Body of pancreas (tissue), 4 donors: ENCODE data around the gene SCRN2. TPM values are rescaled to one million over a fixed set of nuclear protein-coding genes. Genes with fewer than 3 reads are reported as not detected.

Experiments
- ATAC-seq: fragments of 150-250 bp; one replicate; pipeline ENCODE4 v1.9.1; 2016
- DNase-seq, 4 donors: peaks; one replicate each; pipeline ENCODE4 v3.0.0-alpha.2; 2019
- H3K27ac ChIP-seq, 4 donors: fragments of 200-600 bp; sonication (generic); 1 replicate in 3 of 4; 2 replicates in 1 of 4; pipeline versions ENCODE4 v1.5.1 to v1.6.1; 2016 to 2019; ENCODE audit warnings: mild to moderate bottlenecking in 1 of 4, mixed read lengths in 1 of 4, moderate library complexity in 1 of 4
- H3K27me3 ChIP-seq, 2 donors: fragments of 200-600 bp; sonication (generic); one replicate each; pipeline ENCODE4 v1.6.0; 2016; ENCODE audit warnings: mild to moderate bottlenecking in 1 of 2
- H3K36me3 ChIP-seq, 2 donors: fragments of 200-600 bp; sonication (generic); replicated peaks in 1 of 2; 2 replicates each; pipeline ENCODE4 v1.5.1; 2016; ENCODE audit warnings: low read depth in 2 of 2; ENCODE audit not compliant: insufficient read depth in 1 of 2
- H3K4me1 ChIP-seq: fragments of 200-600 bp; sonication (generic); one replicate; pipeline ENCODE4 v1.6.0; 2016
- H3K4me3 ChIP-seq, 2 donors: fragments of 200-600 bp; sonication (generic); 1 replicate in 1 of 2; 2 replicates in 1 of 2; pipeline ENCODE4 v1.5.1; 2016 to 2019
- H3K9me3 ChIP-seq, 3 donors: fragments of 200-600 bp; sonication (generic); 1 replicate in 2 of 3; 2 replicates in 1 of 3; pipeline ENCODE4 v1.5.1; 2016
- CTCF ChIP-seq, 7 experiments: fragments of 450-650 bp in 4 of 7; fragments of 200-600 bp in 3 of 7; sonication (generic) in 3 of 7; IDR thresholded peaks; one replicate each; pipeline ENCODE4 v1.5.1; 2016 to 2019; ENCODE audit warnings: antibody characterized with exemption in 7 of 7
- POLR2A ChIP-seq, 3 donors: fragments of 450-650 bp; IDR thresholded peaks; one replicate each; pipeline ENCODE4 v1.6.1; 2016; ENCODE audit warnings: antibody characterized with exemption in 3 of 3, mild to moderate bottlenecking in 2 of 3
- WGBS, 2 donors: methylation state at CpG; one replicate each; pipeline ENCODE4 v1.1.5; 2017; 5-methylcytosine and 5-hydroxymethylcytosine counted together
- intact Hi-C: fragments of 100-400 bp; cut with DNase I; formaldehyde crosslinking; loops from one replicate; pipeline ENCODE4 v1.15.1; 2023
- total RNA-seq, 2 donors: library from RNA; depleted of rRNA; stranded (reverse); fragments of >200 nt; gene quantifications; one replicate each; pipeline ENCODE4 v1.1.0, GENCODE V29; 2016

Gene SCRN2
- total RNA-seq, 2 donors from 2014 or later = 37.2 to 45.7 TPM

- ATAC-seq (no peak), DNase-seq (no peak)
- Histone ChIP-seq H3K4me3 (no peak overlapping the region), H3K27me3 (no peaks in the 10 kb centered on the region), H3K27ac (no peak overlapping the region), H3K36me3 (no peaks in the 10 kb centered on the region), H3K4me1 (no peaks in the 10 kb centered on the region), H3K9me3 (no peaks in the 10 kb centered on the region)
- intact Hi-C loops = no loop called here
- no peak for TF ChIP-seq POLR2A (IDR thresholded peaks at IDR 0.05)
- no peak for TF ChIP-seq CTCF (IDR thresholded peaks at IDR 0.05)
- WGBS, 2 donors = 70 to 73% methylated on average over 2 of the region's 2 CpGs
These were observed 43.3 kb downstream of the SCRN2 start for GRCh38 chr17:47797797-47798196.

- TF ChIP-seq CTCF (IDR thresholded peaks at IDR 0.05) (no peak), POLR2A (IDR thresholded peaks at IDR 0.05) (no peak)
- Histone ChIP-seq H3K36me3 (no peaks in the 10 kb centered on the region), H3K27me3 (peaks cover 0 to 6% of the 10 kb centered on the region in 2 donors), H3K27ac (no peak overlapping the region), H3K4me3 (no peak overlapping the region), H3K4me1 (peaks cover 9% of the 10 kb centered on the region), H3K9me3 (no peaks in the 10 kb centered on the region)
- WGBS, 2 donors = 58 to 63% methylated on average over 6 of the region's 6 CpGs
- intact Hi-C loops = no loop called here
- ATAC-seq (no peak), DNase-seq (no peak)
These were observed 48.1 kb downstream of the SCRN2 start for GRCh38 chr17:47792979-47793378.

GRCh38 chr17:47792457-47792856, 48.6 kb downstream of the SCRN2 start:
- 47 to 50% methylated on average over 1 of the region's 1 CpG for WGBS, 2 donors
- Histone ChIP-seq H3K36me3 (no peaks in the 10 kb centered on the region), H3K9me3 (no peaks in the 10 kb centered on the region), H3K27me3 (peaks cover 0 to 6% of the 10 kb centered on the region in 2 donors), H3K4me3 (no peak overlapping the region), H3K4me1 (peaks cover 9% of the 10 kb centered on the region), H3K27ac (no peak overlapping the region)
- no peak for ATAC-seq
- DNase-seq = no peak
- intact Hi-C loops = no loop called here
- TF ChIP-seq POLR2A (IDR thresholded peaks at IDR 0.05) = no peak
- no peak for TF ChIP-seq CTCF (IDR thresholded peaks at IDR 0.05)

GRCh38 chr17:47791025-47791424, 50.0 kb downstream of the SCRN2 start:
- 42 to 65% methylated on average over 3 of the region's 3 CpGs for WGBS, 2 donors
- Histone ChIP-seq H3K27ac (no peak overlapping the region), H3K4me1 (peaks cover 9% of the 10 kb centered on the region), H3K4me3 (no peak overlapping the region), H3K27me3 (peaks cover 0 to 6% of the 10 kb centered on the region in 2 donors), H3K36me3 (no peaks in the 10 kb centered on the region), H3K9me3 (no peaks in the 10 kb centered on the region)
- ATAC-seq (no peak), DNase-seq (no peak)
- no peak for TF ChIP-seq POLR2A (IDR thresholded peaks at IDR 0.05)
- intact Hi-C loops = no loop called here

- Histone ChIP-seq H3K9me3 (no peaks in the 10 kb centered on the region), H3K4me1 (peaks cover 9% of the 10 kb centered on the region), H3K27me3 (peaks cover 0 to 6% of the 10 kb centered on the region in 2 donors), H3K4me3 (peak overlapping the region in 1 of 2 donors; percentile 13), H3K36me3 (no peaks in the 10 kb centered on the region), H3K27ac (no peak overlapping the region)
- DNase-seq = peak; percentile 61 to 71 (median 64)
- TF ChIP-seq CTCF (IDR thresholded peaks at IDR 0.05) (peak; percentile 31 to 62 (median 55)), POLR2A (IDR thresholded peaks at IDR 0.05) (no peak)
- intact Hi-C loops = no loop called here
- peak; percentile 94 for ATAC-seq
- 2 to 9% methylated on average over 21 to 69 of the region's 70 CpGs for WGBS, 2 donors
These were observed 51.2 kb downstream of the SCRN2 start for GRCh38 chr17:47789611-47790561.

Other genes with a start within 250 kb of the SCRN2 start
- 100 to 1,000 TPM in 1 of 2 donors, 10 to 100 TPM in 1; 73.4 to 137 TPM for gene KPNB1, start 191.4 kb downstream of the SCRN2 start, total RNA-seq
- 10 to 100 TPM in 1 of 2 donors, 1 to 10 TPM in 1; 8.0 to 13.2 TPM for gene TBKBP1, start 147.1 kb downstream of the SCRN2 start, total RNA-seq
- 1 to 10 TPM in 1 of 2 donors, not detected in 1; 1.0 TPM for gene TBX21, start 108.0 kb downstream of the SCRN2 start, total RNA-seq
- gene OSBPL7, start 19.5 kb downstream of the SCRN2 start, total RNA-seq = 10 to 100 TPM; 18.2 to 42.2 TPM
- gene MRPL10, start 9.7 kb downstream of the SCRN2 start, total RNA-seq = 10 to 100 TPM in 1 of 2 donors, 1 to 10 TPM in 1; 4.3 to 29.8 TPM
- gene LRRC46, start 9.6 kb downstream of the SCRN2 start, total RNA-seq = not detected
- under 1 TPM; 0.26 to 0.99 TPM for gene SP6, start 9.9 kb upstream of the SCRN2 start, total RNA-seq
- 1 to 10 TPM; 4.7 to 6.3 TPM for gene SP2, start 55.0 kb upstream of the SCRN2 start, total RNA-seq
- 10 to 100 TPM; 27.8 to 55.4 TPM for gene PNPO, start 100.3 kb upstream of the SCRN2 start, total RNA-seq
- gene PRR15L, start 116.6 kb upstream of the SCRN2 start, total RNA-seq = 10 to 100 TPM; 36.6 to 63.3 TPM
- 100 to 1,000 TPM; 209 to 588 TPM for gene CDK5RAP3, start 129.8 kb upstream of the SCRN2 start, total RNA-seq
- 10 to 100 TPM in 1 of 2 donors, 1 to 10 TPM in 1; 7.0 to 43.5 TPM for gene COPZ2, start 196.5 kb upstream of the SCRN2 start, total RNA-seq
- gene NFE2L1, start 207.1 kb upstream of the SCRN2 start, total RNA-seq = 10 to 100 TPM; 39.4 to 74.2 TPM